Measurements from ENCODE around the gene GALNT6.
"Not testable (repeated sequence)": the region's sequence is repeated elsewhere in the genome, so short reads cannot be mapped to it uniquely, and the experiment has no call there.

The GALNT6 gene

GRCh38 chr12:51357374-51358047 is 33.7 kb downstream of the GALNT6 start:
- DNase-seq (ENCODE audit: low read depth) = no peak

GRCh38 chr12:51351913-51352532 is 39.2 kb downstream of the GALNT6 start:
- DNase-seq (ENCODE audit: low read depth) = peak; percentile 18

GRCh38 chr12:51349026-51349425 is 42.2 kb downstream of the GALNT6 start:
- no peak for DNase-seq (ENCODE audit: low read depth)

- DNase-seq (ENCODE audit: low read depth) = no peak
These were observed 43.1 kb downstream of the GALNT6 start for GRCh38 chr12:51348116-51348515.

GRCh38 chr12:51346581-51346980 is 44.6 kb downstream of the GALNT6 start, which contains the start of gene CELA1:
CELA1 (minus strand) TSS chr12:51346679; CDS start chr12:51346638, 41 bp downstream.
- DNase-seq (ENCODE audit: low read depth) = no peak

- DNase-seq (ENCODE audit: low read depth) = no peak
These were observed 45.5 kb downstream of the GALNT6 start for GRCh38 chr12:51345681-51346080.

- DNase-seq (ENCODE audit: low read depth) = no peak
These were observed 48.0 kb downstream of the GALNT6 start for GRCh38 chr12:51343201-51343600.

GRCh38 chr12:51342416-51342815 is 48.8 kb downstream of the GALNT6 start:
- DNase-seq (ENCODE audit: low read depth) = no peak

GRCh38 chr12:51341251-51342007 is 49.8 kb downstream of the GALNT6 start:
- DNase-seq (ENCODE audit: low read depth) = peak; percentile 47

- DNase-seq (ENCODE audit: low read depth) = no peak
These were observed 51.5 kb downstream of the GALNT6 start for GRCh38 chr12:51339750-51340149.

- not testable (repeated sequence) for DNase-seq (ENCODE audit: low read depth)
These were observed 53.9 kb downstream of the GALNT6 start for GRCh38 chr12:51337336-51337735.

GRCh38 chr12:51335931-51336330 is 55.3 kb downstream of the GALNT6 start:
- no peak for DNase-seq (ENCODE audit: low read depth)

GRCh38 chr12:51334764-51335163 is 56.4 kb downstream of the GALNT6 start:
- DNase-seq (ENCODE audit: low read depth) = no peak

GRCh38 chr12:51333536-51333935 is 57.7 kb downstream of the GALNT6 start:
- DNase-seq (ENCODE audit: low read depth) = no peak

GRCh38 chr12:51330186-51330585 is 61.0 kb downstream of the GALNT6 start:
- no peak for DNase-seq (ENCODE audit: low read depth)

GRCh38 chr12:51329742-51330141 is 61.5 kb downstream of the GALNT6 start:
- no peak for DNase-seq (ENCODE audit: low read depth)

- DNase-seq (ENCODE audit: low read depth) = no peak
These were observed 62.6 kb downstream of the GALNT6 start for GRCh38 chr12:51328587-51328986.

- no peak for DNase-seq (ENCODE audit: low read depth)
These were observed 64.3 kb downstream of the GALNT6 start for GRCh38 chr12:51326698-51327439.

- no peak for DNase-seq (ENCODE audit: low read depth)
These were observed 66.3 kb downstream of the GALNT6 start for GRCh38 chr12:51324953-51325352.

- DNase-seq (ENCODE audit: low read depth) = peak; percentile 72
These were observed 67.0 kb downstream of the GALNT6 start, which contains the start of gene BIN2 for GRCh38 chr12:51323966-51324895. BIN2 (minus strand) TSS chr12:51324174; CDS start chr12:51324102, 72 bp downstream.
